Middle frontal gyrus (tissue), 1 donor: ENCODE results near the gene CTSD.

Experiments
- DNase-seq: peaks from one replicate; pipeline ENCODE4 v3.0.0-alpha.2; 2015; ENCODE audit warnings: low spot score; ENCODE audit errors: extremely low spot score

The CTSD gene

GRCh38 chr11:1731451-1732059 lies 32.2 kb downstream of the CTSD start:
- DNase-seq: no peak

- no peak for DNase-seq
Measured at GRCh38 chr11:1730059-1730629, 33.6 kb downstream of the CTSD start.

GRCh38 chr11:1729692-1730011 lies 34.1 kb downstream of the CTSD start:
- no peak for DNase-seq

- DNase-seq: no peak
Measured at GRCh38 chr11:1728931-1729691, 34.6 kb downstream of the CTSD start.

GRCh38 chr11:1728301-1728700 lies 35.4 kb downstream of the CTSD start:
- DNase-seq: no peak

GRCh38 chr11:1727861-1728260 lies 35.9 kb downstream of the CTSD start:
- no peak for DNase-seq

GRCh38 chr11:1727096-1727690 lies 36.5 kb downstream of the CTSD start:
- DNase-seq: no peak

GRCh38 chr11:1719781-1720180 lies 43.9 kb downstream of the CTSD start:
- no peak for DNase-seq

GRCh38 chr11:1718326-1718725 lies 45.4 kb downstream of the CTSD start:
- no peak for DNase-seq

GRCh38 chr11:1717745-1718144 lies 46.0 kb downstream of the CTSD start:
- DNase-seq: no peak

- DNase-seq: no peak
Measured at GRCh38 chr11:1714908-1715885, 48.5 kb downstream of the CTSD start.

- DNase-seq: no peak
Measured at GRCh38 chr11:1708716-1709115, 55.0 kb downstream of the CTSD start.

- no peak for DNase-seq
Measured at GRCh38 chr11:1707751-1708150, 56.0 kb downstream of the CTSD start.

GRCh38 chr11:1706634-1707400 lies 56.9 kb downstream of the CTSD start:
- DNase-seq: no peak

- no peak for DNase-seq
Measured at GRCh38 chr11:1705126-1706052, 58.3 kb downstream of the CTSD start.

GRCh38 chr11:1703146-1703545 lies 60.6 kb downstream of the CTSD start:
- DNase-seq: no peak
